GM23338 (cell line): ENCODE results near the gene MED12L.

Experiments used
- CREB1 ChIP-seq: fragments of 250-450 bp; sonication (Bioruptor Pico); IDR thresholded peaks from 2 replicates; pipeline ENCODE4 v1.5.0; 2020; ENCODE audit warnings: low read depth, mild to moderate bottlenecking, moderate library complexity
- CTCF ChIP-seq, 2 experiments: fragments of 200-600 bp in 1 of 2; sonication (generic) in 1 of 2; conservative IDR thresholded peaks; 2 replicates each; pipeline versions ENCODE4 v1.5.1 to v1.6.1; 2016 to 2017; ENCODE audit warnings: antibody characterized with exemption in 2 of 2, low read depth in 2 of 2, mild to moderate bottlenecking in 2 of 2, moderate library complexity in 1 of 2
- EZH2 ChIP-seq: fragments of 200-600 bp; sonication (generic); IDR thresholded peaks from one replicate; pipeline ENCODE4 v1.8.0; 2017; ENCODE audit warnings: antibody characterized with exemption, mild to moderate bottlenecking, low read depth; ENCODE audit not compliant: unreplicated experiment
- NANOG ChIP-seq: IDR thresholded peaks from 2 replicates; pipeline ENCODE4 v1.6.1; 2016; ENCODE audit warnings: antibody characterized with exemption, borderline replicate concordance
- TF ChIP-seq, protein P1 (sequence below): IDR thresholded peaks from 2 replicates; pipeline ENCODE4 v1.6.1; 2016; ENCODE audit warnings: antibody characterized with exemption

DNA sequence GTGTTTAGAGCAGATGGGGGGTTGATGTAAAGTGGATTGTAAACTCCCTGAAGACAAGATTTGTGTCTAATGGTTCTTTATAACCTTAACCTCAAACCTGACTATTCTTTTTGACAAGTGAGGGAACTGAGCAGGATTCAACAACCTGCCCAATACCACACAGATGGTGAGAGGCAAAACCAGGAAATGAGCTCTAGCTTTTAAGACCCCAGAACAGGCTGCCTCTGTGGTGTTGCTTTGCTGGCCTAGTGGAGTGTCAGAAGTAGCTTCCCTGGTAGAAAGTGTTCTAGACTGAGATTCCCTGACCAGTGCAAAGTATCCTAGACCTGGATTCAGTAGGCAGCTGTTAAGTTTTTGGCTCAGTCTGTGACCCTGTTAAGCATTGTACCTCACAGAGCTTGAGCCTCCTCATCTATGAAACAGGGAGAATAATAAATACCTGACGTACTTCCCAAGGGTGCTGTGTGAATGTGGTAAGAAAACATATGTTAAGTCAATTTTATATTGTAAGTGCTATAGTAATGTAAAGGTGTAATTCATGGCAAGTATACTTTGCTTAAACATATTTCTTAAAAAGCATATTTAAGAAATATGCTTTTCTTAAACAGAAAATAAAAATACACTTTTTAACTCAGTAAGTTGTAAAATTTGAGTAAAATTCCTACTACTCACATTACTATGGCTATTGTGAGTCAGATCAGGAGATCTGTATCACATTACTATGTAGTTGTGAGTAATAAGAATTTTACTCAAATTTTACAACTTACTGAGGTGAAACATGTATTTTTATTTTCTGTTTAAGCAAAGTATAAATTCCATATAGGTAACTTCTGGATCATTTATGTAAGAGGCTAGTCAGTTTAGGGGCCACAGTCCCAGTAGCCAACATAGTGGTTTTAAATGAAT lies 222.4 kb downstream of the MED12L start:
- TF ChIP-seq CTCF (conservative IDR thresholded peaks at IDR 0.05; ENCODE audit: low read depth in 2 of 2): no peak
- no peak for TF ChIP-seq EZH2
- TF ChIP-seq, protein P1, sequence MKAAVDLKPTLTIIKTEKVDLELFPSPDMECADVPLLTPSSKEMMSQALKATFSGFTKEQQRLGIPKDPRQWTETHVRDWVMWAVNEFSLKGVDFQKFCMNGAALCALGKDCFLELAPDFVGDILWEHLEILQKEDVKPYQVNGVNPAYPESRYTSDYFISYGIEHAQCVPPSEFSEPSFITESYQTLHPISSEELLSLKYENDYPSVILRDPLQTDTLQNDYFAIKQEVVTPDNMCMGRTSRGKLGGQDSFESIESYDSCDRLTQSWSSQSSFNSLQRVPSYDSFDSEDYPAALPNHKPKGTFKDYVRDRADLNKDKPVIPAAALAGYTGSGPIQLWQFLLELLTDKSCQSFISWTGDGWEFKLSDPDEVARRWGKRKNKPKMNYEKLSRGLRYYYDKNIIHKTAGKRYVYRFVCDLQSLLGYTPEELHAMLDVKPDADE: no peak
- TF ChIP-seq NANOG: no peak
- TF ChIP-seq CREB1 (CRISPR knock-in tag): no peak
